Nasal cavity respiratory epithelium epithelial cell of viscerocranial mucosa (primary cell): ENCODE results near the gene BNIP5. TPM values are rescaled to one million over a fixed set of nuclear protein-coding genes. Genes with fewer than 3 reads are reported as not detected.

Experiments used
- total RNA-seq: library from RNA; depleted of rRNA; stranded (reverse); fragments of >200 nt; gene quantifications from 2 replicates; pipeline ENCODE4 v1.2.3, GENCODE V29; 2014

Gene BNIP5
- total RNA-seq = not detected in 2 replicates

GRCh38 chr6:36336779-36337241 lies at the start of gene BNIP5:
TSS of gene BNIP5 (minus strand) at chr6:36336888. CDS start at chr6:36330690, 6,198 bp downstream.

GRCh38 chr6:36269834-36270705 lies 66.6 kb downstream of the BNIP5 start, which contains the start of gene PNPLA1:
TSS of gene PNPLA1 (plus strand) at chr6:36270060. CDS start at chr6:36270460, 400 bp downstream.

Other genes with a start within 250 kb of the BNIP5 start
- gene MAPK13, start 206.4 kb downstream of the BNIP5 start, total RNA-seq = 55.0 and 86.6 TPM in 2 replicates
- 8.2 and 17.4 TPM in 2 replicates for gene BRPF3, start 140.1 kb downstream of the BNIP5 start, total RNA-seq
- 0.36 and 0.68 TPM in 2 replicates for gene PNPLA1, start 66.8 kb downstream of the BNIP5 start, total RNA-seq
- gene ETV7, start 50.8 kb upstream of the BNIP5 start, total RNA-seq = under 0.01 and 0.36 TPM in 2 replicates
- gene PXT1, start 106.0 kb upstream of the BNIP5 start, total RNA-seq = under 0.01 TPM in 1 of 2 replicates, not detected in the other
- gene KCTD20, start 106.1 kb upstream of the BNIP5 start, total RNA-seq = 33.8 and 37.4 TPM in 2 replicates
- 18.1 and 37.3 TPM in 2 replicates for gene STK38, start 210.6 kb upstream of the BNIP5 start, total RNA-seq